ENCODE data around the gene IKZF4. TPM values are rescaled to one million over a fixed set of nuclear protein-coding genes. Genes with fewer than 3 reads are reported as not detected.
A peak's percentile ranks its signal among the peaks of the same experiment; 100 is the strongest.

IKZF4 gene
- total and polyA plus RNA-seq, 2 donors (not counting 1 experiment from before 2014, with no cell fraction given) = 2.0 to 3.2 TPM

- TF ChIP-seq CTCF (conservative IDR thresholded peaks at IDR 0.05 in 1 of 2, IDR thresholded peaks at IDR 0.05 in 1 of 2; ENCODE audit: low read depth in 1 of 2, low read length in 2 of 2) = no peak
- TF ChIP-seq EZH2 (IDR thresholded peaks at IDR 0.05; ENCODE audit: low read length, missing control alignments) = no peak
- peaks cover 11% of the 10 kb centered on the region for H3K4me1 ChIP-seq (ENCODE audit: control insufficient read depth, extremely low read depth, insufficient read depth, low read length)
- H4K20me1 ChIP-seq (ENCODE audit: control insufficient read depth, extremely low read depth, insufficient read depth, low read length) = no peaks in the 10 kb centered on the region
- no peaks in the 10 kb centered on the region for H3K9me3 ChIP-seq (ENCODE audit: control insufficient read depth, insufficient read depth, low read depth, low read length)
- peaks cover 49% of the 10 kb centered on the region for H3K79me2 ChIP-seq (ENCODE audit: control insufficient read depth, insufficient read depth, low read length)
- peak overlapping the region; percentile 74 for H3K9ac ChIP-seq (ENCODE audit: insufficient read depth, low read length)
- H3K36me3 ChIP-seq (ENCODE audit: control insufficient read depth, insufficient read depth, low read length) = peaks cover 2% of the 10 kb centered on the region
- H2AFZ ChIP-seq (ENCODE audit: low read length) = peak overlapping the region; percentile 27
- H3K27me3 ChIP-seq (ENCODE audit: control insufficient read depth, insufficient read depth, low read length) = no peaks in the 10 kb centered on the region
- DNase-seq (ENCODE audit: low read depth in 2 of 2) = peak; percentile 58 to 59
- H3K4me3 ChIP-seq (replicated peaks in 1 of 4; ENCODE audit: control extremely low read depth in 1 of 4, insufficient read depth in 1 of 4, low read depth in 3 of 4, low read length in 4 of 4) = peak overlapping the region; percentile 54 to 95 (median 72)
- H3K27ac ChIP-seq (ENCODE audit: insufficient read depth, low read length) = peak overlapping the region; percentile 94
- peak overlapping the region; percentile 92 for H3K4me2 ChIP-seq (ENCODE audit: extremely low read depth, insufficient read depth, low read length)
These were observed 47.8 kb upstream of the IKZF4 start for GRCh38 chr12:55972911-55973598.

GRCh38 chr12:55973599-55974307 is 47.1 kb upstream of the IKZF4 start, which contains the start of gene RAB5B:
TSS of gene RAB5B (plus strand) at chr12:55974078. CDS start at chr12:55986961, 12,883 bp downstream.
- peaks cover 49% of the 10 kb centered on the region for H3K79me2 ChIP-seq (ENCODE audit: control insufficient read depth, insufficient read depth, low read length)

More at GRCh38 chr12:55973599-55974307, 47.1 kb upstream of the IKZF4 start, which contains the start of gene RAB5B:
- H3K4me3 ChIP-seq (replicated peaks in 1 of 4; ENCODE audit: control extremely low read depth in 1 of 4, insufficient read depth in 1 of 4, low read depth in 3 of 4, low read length in 4 of 4) = peak within 1 kb of the TSS; percentile 92 to 97 (median 96)
- peak within 1 kb of the TSS; percentile 94 for H3K27ac ChIP-seq (ENCODE audit: insufficient read depth, low read length)
- H3K9me3 ChIP-seq (ENCODE audit: control insufficient read depth, insufficient read depth, low read depth, low read length) = no peaks in the 10 kb centered on the region
- TF ChIP-seq CTCF (conservative IDR thresholded peaks at IDR 0.05 in 1 of 2, IDR thresholded peaks at IDR 0.05 in 1 of 2; ENCODE audit: low read depth in 1 of 2, low read length in 2 of 2) (peak; percentile 40 to 54), EZH2 (IDR thresholded peaks at IDR 0.05; ENCODE audit: low read length, missing control alignments) (no peak)
- peak within 1 kb of the TSS; percentile 92 for H3K4me2 ChIP-seq (ENCODE audit: extremely low read depth, insufficient read depth, low read length)
- H3K9ac ChIP-seq (ENCODE audit: insufficient read depth, low read length) = peak within 1 kb of the TSS; percentile 97
- peak within 1 kb of the TSS; percentile 54 for H2AFZ ChIP-seq (ENCODE audit: low read length)
- H3K27me3 ChIP-seq (ENCODE audit: control insufficient read depth, insufficient read depth, low read length) = no peaks in the 10 kb centered on the region
- H3K4me1 ChIP-seq (ENCODE audit: control insufficient read depth, extremely low read depth, insufficient read depth, low read length) = peaks cover 11% of the 10 kb centered on the region
- no peaks in the 10 kb centered on the region for H4K20me1 ChIP-seq (ENCODE audit: control insufficient read depth, extremely low read depth, insufficient read depth, low read length)
- peak; percentile 100 for DNase-seq (ENCODE audit: low read depth in 2 of 2)
- peaks cover 2% of the 10 kb centered on the region for H3K36me3 ChIP-seq (ENCODE audit: control insufficient read depth, insufficient read depth, low read length)
